Transverse colon (tissue), 4 donors: Measurements from ENCODE around the gene STAT2. TPM values are rescaled to one million over a fixed set of nuclear protein-coding genes. Genes with fewer than 3 reads are reported as not detected.
"Not testable (repeated sequence)": the region's sequence is repeated elsewhere in the genome, so short reads cannot be mapped to it uniquely, and the experiment has no call there.

ENCODE experiments used
- DNase-seq: peaks from one replicate; pipeline ENCODE4 v3.0.0-alpha.2; 2019
- H3K27ac ChIP-seq, 4 donors: fragments of 200-600 bp; sonication (generic); 2 replicates each; pipeline ENCODE4 v1.5.1; 2016 to 2018; ENCODE audit warnings: inconsistent platforms in 4 of 4
- H3K27me3 ChIP-seq: fragments of 200-600 bp; sonication (generic); 2 replicates; pipeline ENCODE4 v1.5.1; 2017; ENCODE audit warnings: inconsistent platforms
- H3K36me3 ChIP-seq, 4 donors: fragments of 200-600 bp; sonication (generic); 2 replicates each; pipeline ENCODE4 v1.5.1; 2017 to 2019; ENCODE audit warnings: inconsistent platforms in 4 of 4
- H3K4me1 ChIP-seq, 4 donors: fragments of 200-600 bp; sonication (generic); 2 replicates each; pipeline ENCODE4 v1.5.1; 2017 to 2020; ENCODE audit warnings: inconsistent platforms in 4 of 4
- H3K4me3 ChIP-seq, 4 donors: fragments of 200-600 bp; sonication (generic); 1 replicate in 1 of 4; 2 replicates in 3 of 4; pipeline versions ENCODE4 v1.5.1 to v1.6.1; 2017 to 2019; ENCODE audit warnings: inconsistent platforms in 4 of 4
- H3K9me3 ChIP-seq, 2 donors: fragments of 200-600 bp; sonication (generic); 2 replicates each; pipeline ENCODE4 v1.5.1; 2017 to 2019; ENCODE audit warnings: inconsistent platforms in 2 of 2
- EP300 ChIP-seq: sonication (generic); formaldehyde crosslinking; IDR thresholded peaks from one replicate; pipeline ENCODE4 v1.6.1; 2017; ENCODE audit warnings: antibody characterized with exemption, low read depth
- POLR2A ChIP-seq: fragments of 450-650 bp; IDR thresholded peaks from one replicate; pipeline ENCODE4 v1.6.1; 2016; ENCODE audit warnings: antibody characterized with exemption, mild to moderate bottlenecking, moderate library complexity
- POLR2AphosphoS5 ChIP-seq, 3 donors: sonication (generic); formaldehyde crosslinking; IDR thresholded peaks; one replicate each; pipeline ENCODE4 v1.6.1; 2016; ENCODE audit warnings: antibody characterized with exemption in 3 of 3
- WGBS, 2 donors: methylation state at CpG; one replicate each; pipeline ENCODE4 v1.1.5; 2018; ENCODE audit warnings: low coverage in 1 of 2; 5-methylcytosine and 5-hydroxymethylcytosine counted together
- in situ Hi-C, 4 donors: fragments of 200-750 bp; cut with MboI; loops; one replicate each; pipeline versions ENCODE4 v1.15.0 to v1.15.1; 2017; ENCODE audit warnings: low sequenced_read_pairs in 3 of 4, low pct_ligation_motif_present in 1 of 4, low pct_unique_long_range_greater_than_20kb in 1 of 4
- intact Hi-C: fragments of 100-400 bp; cut with DNase I; formaldehyde crosslinking; loops from one replicate; pipeline ENCODE4 v1.15.1; 2023; ENCODE audit warnings: low total_unique reads
- total RNA-seq, 4 donors: library from RNA; depleted of rRNA; stranded (reverse); fragments of >200 nt; gene quantifications; one replicate each; pipeline ENCODE4 v1.1.0, GENCODE V29; 2016
- TF ChIP-seq, protein P1 (sequence below), 5 experiments: fragments of 200-600 bp in 3 of 5; fragments of 450-650 bp in 2 of 5; sonication (generic) in 3 of 5; IDR thresholded peaks; 1 replicate in 2 of 5; 2 replicates in 3 of 5; pipeline ENCODE4 v1.5.1; 2016 to 2017; ENCODE audit warnings: antibody characterized with exemption in 5 of 5, inconsistent platforms in 3 of 5, mild to moderate bottlenecking in 2 of 5, moderate library complexity in 1 of 5

Gene STAT2
- total RNA-seq, 4 donors from 2014 or later: 85.6 to 192 (median 115) TPM

DNA sequence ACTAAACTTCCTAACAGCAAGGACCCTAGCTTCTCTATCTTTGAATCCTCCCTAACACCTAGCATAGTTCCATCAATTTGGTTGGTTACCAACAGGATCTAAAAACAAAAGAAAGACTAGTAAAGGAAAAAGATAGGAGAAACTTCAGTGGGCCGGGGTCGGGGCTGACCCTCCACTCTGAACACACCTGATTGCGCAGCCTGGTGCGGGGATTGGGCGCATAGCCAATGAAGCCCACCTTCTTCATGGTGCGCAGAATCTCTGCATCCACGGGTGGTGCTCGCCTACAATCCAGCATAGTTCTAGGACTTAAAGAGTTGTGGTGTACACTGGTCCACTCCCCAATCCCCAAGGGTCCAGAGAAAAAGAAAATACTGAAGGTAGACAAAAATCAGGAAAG lies 33.8 kb downstream of the STAT2 start:
- Histone ChIP-seq H3K27ac (no peak overlapping the region), H3K9me3 (no peaks in the 10 kb centered on the region), H3K4me1 (no peaks in the 10 kb centered on the region), H3K4me3 (no peak overlapping the region), H3K27me3 (no peaks in the 10 kb centered on the region), H3K36me3 (peaks cover 0 to 51% (median 18%) of the 10 kb centered on the region in 4 donors)
- no peak for TF ChIP-seq POLR2AphosphoS5 (IDR thresholded peaks at IDR 0.05)
- in situ Hi-C loops (loop anchor here in 1 of 4 donors (25.0 kb wide), 1 partner anchor 136 kb away; the partner anchor contains the start of genes MIP and SPRYD4), intact Hi-C loops (no loop called here)
- whole genome bisulfite sequencing, 2 donors: 92 to 100% methylated on average over 1 to 8 of the region's 8 CpGs
- no peak for DNase-seq

DNA sequence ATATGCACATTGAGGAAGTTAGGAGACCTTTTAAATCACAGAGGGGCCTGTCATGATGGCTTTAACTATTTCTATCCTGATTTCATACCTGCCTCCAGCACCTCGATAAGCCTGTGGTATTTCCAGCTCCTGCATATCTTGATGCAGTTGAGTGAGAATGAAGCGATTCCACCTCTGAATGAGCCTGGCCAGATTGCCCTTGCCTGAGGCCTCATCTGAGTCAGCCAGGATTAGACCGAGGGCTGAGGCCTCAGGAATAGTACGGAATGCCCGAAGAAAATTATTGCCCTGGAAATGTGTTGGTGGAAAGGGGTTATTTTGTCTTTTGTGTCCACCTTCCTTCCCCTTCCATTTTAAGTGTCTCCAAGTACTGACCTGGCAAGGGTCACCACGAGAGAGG lies 35.7 kb downstream of the STAT2 start:
- WGBS, 2 donors: 95 to 100% methylated on average over 5 to 6 of the region's 6 CpGs
- Histone ChIP-seq H3K9me3 (no peaks in the 10 kb centered on the region), H3K36me3 (peaks cover 0 to 51% (median 24%) of the 10 kb centered on the region in 4 donors), H3K4me3 (no peak overlapping the region), H3K27ac (no peak overlapping the region), H3K27me3 (no peaks in the 10 kb centered on the region), H3K4me1 (no peaks in the 10 kb centered on the region)
- no peak for DNase-seq
- in situ Hi-C loops: no loop called here
- intact Hi-C loops: no loop called here
- no peak for TF ChIP-seq POLR2A
- TF ChIP-seq EP300: no peak
- TF ChIP-seq, protein P1, sequence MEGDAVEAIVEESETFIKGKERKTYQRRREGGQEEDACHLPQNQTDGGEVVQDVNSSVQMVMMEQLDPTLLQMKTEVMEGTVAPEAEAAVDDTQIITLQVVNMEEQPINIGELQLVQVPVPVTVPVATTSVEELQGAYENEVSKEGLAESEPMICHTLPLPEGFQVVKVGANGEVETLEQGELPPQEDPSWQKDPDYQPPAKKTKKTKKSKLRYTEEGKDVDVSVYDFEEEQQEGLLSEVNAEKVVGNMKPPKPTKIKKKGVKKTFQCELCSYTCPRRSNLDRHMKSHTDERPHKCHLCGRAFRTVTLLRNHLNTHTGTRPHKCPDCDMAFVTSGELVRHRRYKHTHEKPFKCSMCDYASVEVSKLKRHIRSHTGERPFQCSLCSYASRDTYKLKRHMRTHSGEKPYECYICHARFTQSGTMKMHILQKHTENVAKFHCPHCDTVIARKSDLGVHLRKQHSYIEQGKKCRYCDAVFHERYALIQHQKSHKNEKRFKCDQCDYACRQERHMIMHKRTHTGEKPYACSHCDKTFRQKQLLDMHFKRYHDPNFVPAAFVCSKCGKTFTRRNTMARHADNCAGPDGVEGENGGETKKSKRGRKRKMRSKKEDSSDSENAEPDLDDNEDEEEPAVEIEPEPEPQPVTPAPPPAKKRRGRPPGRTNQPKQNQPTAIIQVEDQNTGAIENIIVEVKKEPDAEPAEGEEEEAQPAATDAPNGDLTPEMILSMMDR (IDR thresholded peaks at IDR 0.05): no peak
- no peak for TF ChIP-seq POLR2AphosphoS5 (IDR thresholded peaks at IDR 0.05)

DNA sequence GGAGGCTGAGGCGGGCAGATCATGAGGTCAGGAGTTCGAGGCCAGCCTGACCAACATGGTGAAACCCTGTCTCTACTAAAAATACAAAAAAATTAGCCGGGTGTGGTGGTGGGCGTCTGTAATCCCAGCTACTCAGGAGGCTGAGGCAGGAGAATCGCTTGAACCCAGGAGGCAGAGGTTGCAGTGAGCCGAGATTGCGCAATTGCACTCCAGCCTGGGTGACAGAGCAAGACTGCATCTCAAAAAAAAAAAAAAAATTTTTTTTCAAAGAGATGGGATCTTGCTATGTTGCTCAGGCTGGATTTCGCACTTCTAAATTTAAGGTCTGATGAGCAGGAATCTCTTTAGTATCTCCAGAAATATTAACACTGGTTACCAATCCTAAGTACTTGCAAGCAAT lies 38.3 kb downstream of the STAT2 start:
- H3K4me3 ChIP-seq, H3K27ac ChIP-seq, H3K4me1 ChIP-seq, intact Hi-C loops, in situ Hi-C loops, H3K9me3 ChIP-seq, H3K27me3 ChIP-seq, DNase-seq: not testable (repeated sequence)
- peaks cover 0 to 52% (median 21%) of the 10 kb centered on the region in 4 donors for H3K36me3 ChIP-seq
- WGBS, 2 donors: 93% methylated on average over 8 of the region's 8 CpGs; no CpG with 5 or more reads in 1 of the 2 donors

DNA sequence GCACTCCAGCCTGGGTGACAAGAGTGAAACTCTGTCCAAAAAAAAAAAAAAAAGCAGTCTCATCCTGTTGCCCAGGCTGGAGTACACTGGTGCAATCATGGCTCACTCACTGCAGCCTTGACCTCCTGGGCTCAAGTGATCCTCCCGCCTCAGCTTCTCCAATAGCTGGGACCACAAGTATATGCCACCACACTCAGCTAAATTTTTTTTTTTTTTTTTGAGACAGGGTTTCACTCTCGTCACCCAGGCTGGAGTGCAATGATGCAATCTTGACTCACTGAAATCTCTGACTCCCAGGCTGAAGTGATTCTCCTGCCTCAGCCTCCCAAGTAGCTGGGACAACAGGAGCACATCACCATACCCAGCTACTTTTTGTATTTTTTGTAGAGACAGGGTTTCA lies 38.9 kb downstream of the STAT2 start:
- intact Hi-C loops: no loop called here
- TF ChIP-seq, protein P1 (IDR thresholded peaks at IDR 0.05): no peak
- TF ChIP-seq POLR2AphosphoS5 (IDR thresholded peaks at IDR 0.05) (no peak), EP300 (no peak), POLR2A (no peak)
- no peak overlapping the region for H3K4me3 ChIP-seq
- peaks cover 5 to 6% (median 5%) of the 10 kb centered on the region in 4 donors for H3K4me1 ChIP-seq
- no peaks in the 10 kb centered on the region for H3K27me3 ChIP-seq
- no peak overlapping the region for H3K27ac ChIP-seq
- WGBS, 2 donors: 82% methylated on average over 2 of the region's 2 CpGs; no CpG with 5 or more reads in 1 of the 2 donors
- DNase-seq: no peak
- H3K9me3 ChIP-seq: no peaks in the 10 kb centered on the region
- in situ Hi-C loops: no loop called here
- peaks cover 0 to 52% (median 18%) of the 10 kb centered on the region in 4 donors for H3K36me3 ChIP-seq

DNA sequence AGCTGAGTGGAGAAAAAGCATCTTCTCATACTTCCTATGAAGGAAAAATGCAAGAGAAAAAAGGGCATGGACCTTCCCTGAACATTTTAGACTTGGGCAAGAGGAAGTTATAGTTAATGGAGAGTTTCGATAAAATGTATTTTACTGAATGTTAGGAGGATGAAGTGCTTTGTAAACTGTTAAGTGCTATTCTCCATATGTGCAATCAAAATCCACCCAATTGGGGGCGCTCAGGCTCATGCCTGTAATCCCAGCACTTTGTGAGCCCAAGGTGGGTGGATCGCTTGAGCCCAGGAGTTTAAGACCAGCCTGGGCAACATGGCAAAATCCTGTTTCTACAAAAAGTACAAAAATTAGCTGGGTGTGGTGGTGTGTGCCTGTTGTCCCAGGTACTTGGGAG lies 42.2 kb downstream of the STAT2 start:
- intact Hi-C loops: no loop called here
- peaks cover 13 to 17% (median 16%) of the 10 kb centered on the region in 4 donors for H3K4me1 ChIP-seq
- H3K27me3 ChIP-seq: no peaks in the 10 kb centered on the region
- in situ Hi-C loops: loop anchor here in 1 of 4 donors (10.0 kb wide), 1 partner anchor 147 kb away; the partner anchor contains the start of gene SPRYD4
- no peak overlapping the region for H3K27ac ChIP-seq
- TF ChIP-seq, protein P1 (IDR thresholded peaks at IDR 0.05): no peak
- TF ChIP-seq POLR2A (no peak), EP300 (no peak)
- 85% methylated on average over 3 of the region's 3 CpGs; no CpG with 5 or more reads in 1 of the 2 donors for WGBS, 2 donors
- H3K9me3 ChIP-seq: no peaks in the 10 kb centered on the region
- DNase-seq: no peak
- H3K36me3 ChIP-seq: peaks cover 0 to 30% (median 3%) of the 10 kb centered on the region in 4 donors
- no peak overlapping the region for H3K4me3 ChIP-seq
